HUES6 (cell line): Measurements from ENCODE around the gene CLSTN3.

Source experiments
- H3K27ac ChIP-seq: 2 replicates; pipeline ENCODE4 v1.7.0; 2013; ENCODE audit warnings: low read depth, mild to moderate bottlenecking, low read length, inconsistent platforms
- H3K27me3 ChIP-seq: 2 replicates; pipeline ENCODE4 v1.6.1; 2013; ENCODE audit warnings: low read length; ENCODE audit not compliant: control insufficient read depth, insufficient read depth
- H3K36me3 ChIP-seq: 2 replicates; pipeline ENCODE4 v1.6.1; 2013; ENCODE audit warnings: low read length; ENCODE audit not compliant: control insufficient read depth, insufficient read depth
- H3K4me1 ChIP-seq: 2 replicates; pipeline ENCODE4 v1.6.1; 2013; ENCODE audit warnings: low read length; ENCODE audit not compliant: control insufficient read depth, insufficient read depth
- H3K4me3 ChIP-seq: 2 replicates; pipeline ENCODE4 v1.5.1; 2013; ENCODE audit warnings: low read depth, low read length
- H3K9ac ChIP-seq: one replicate; pipeline ENCODE4 v1.6.1; 2013; ENCODE audit warnings: mild to moderate bottlenecking, low read length
- H3K9me3 ChIP-seq: 2 replicates; pipeline ENCODE4 v1.6.1; 2013; ENCODE audit warnings: low read depth, low read length; ENCODE audit not compliant: control insufficient read depth, insufficient read depth

The CLSTN3 gene

DNA sequence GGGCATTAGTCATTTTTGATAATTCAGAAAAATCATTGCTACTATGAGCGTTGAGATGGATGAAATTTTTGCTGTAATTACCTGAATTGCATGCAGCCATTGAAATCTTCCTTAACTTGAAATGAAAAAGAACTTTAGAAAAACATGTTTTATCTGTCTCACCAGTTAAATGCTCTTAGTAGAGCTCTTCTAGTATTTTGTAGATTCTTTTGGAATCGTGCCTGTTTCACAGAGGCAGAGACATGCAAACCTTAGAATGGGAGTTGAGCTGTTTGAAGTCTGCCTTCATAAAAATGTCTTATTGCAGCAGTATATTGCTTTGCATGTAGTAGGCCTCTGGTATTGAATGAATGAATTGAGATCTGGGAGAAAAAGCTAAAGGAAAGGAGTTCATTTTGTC, 63.5 kb downstream of the CLSTN3 start:
- H3K27me3 ChIP-seq, result no peaks in the 10 kb centered on the region
- no peak overlapping the region for H3K27ac ChIP-seq
- H3K9me3 ChIP-seq, result 0 out of 2 replicates have a peak, but pooled peaks cover 1% of the 10 kb centered on the region
- peaks cover 11% of the 10 kb centered on the region for H3K4me1 ChIP-seq
- H3K4me3 ChIP-seq, result no peak overlapping the region
- H3K9ac ChIP-seq, result no peak overlapping the region
- H3K36me3 ChIP-seq, result peaks cover 40% of the 10 kb centered on the region

DNA sequence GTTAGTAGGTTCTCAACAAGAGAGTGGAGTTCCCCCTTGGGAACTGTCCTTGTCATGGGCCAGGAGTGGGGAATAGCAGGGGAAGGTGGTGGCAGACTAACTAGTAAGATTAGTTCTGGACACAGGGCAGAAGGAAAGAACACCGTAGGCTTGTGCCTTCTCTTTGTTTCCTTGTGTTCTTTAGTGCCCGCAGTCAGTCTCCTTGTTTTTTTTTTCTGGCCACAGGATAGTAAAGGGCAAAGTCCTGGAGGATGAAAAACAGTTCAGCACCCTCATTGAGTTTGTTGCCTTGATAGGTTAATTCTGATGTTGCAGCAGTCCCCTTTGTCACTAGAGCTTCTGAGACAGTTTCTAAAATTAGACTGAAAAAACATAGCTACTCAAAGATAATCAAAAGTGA, 67.7 kb downstream of the CLSTN3 start:
- H3K27me3 ChIP-seq, result no peaks in the 10 kb centered on the region
- H3K4me1 ChIP-seq, result no peaks in the 10 kb centered on the region
- H3K27ac ChIP-seq, result no peak overlapping the region
- peaks cover 13% of the 10 kb centered on the region for H3K9me3 ChIP-seq
- H3K36me3 ChIP-seq, result peaks cover 47% of the 10 kb centered on the region
- H3K4me3 ChIP-seq, result no peak overlapping the region
- H3K9ac ChIP-seq, result no peak overlapping the region

DNA sequence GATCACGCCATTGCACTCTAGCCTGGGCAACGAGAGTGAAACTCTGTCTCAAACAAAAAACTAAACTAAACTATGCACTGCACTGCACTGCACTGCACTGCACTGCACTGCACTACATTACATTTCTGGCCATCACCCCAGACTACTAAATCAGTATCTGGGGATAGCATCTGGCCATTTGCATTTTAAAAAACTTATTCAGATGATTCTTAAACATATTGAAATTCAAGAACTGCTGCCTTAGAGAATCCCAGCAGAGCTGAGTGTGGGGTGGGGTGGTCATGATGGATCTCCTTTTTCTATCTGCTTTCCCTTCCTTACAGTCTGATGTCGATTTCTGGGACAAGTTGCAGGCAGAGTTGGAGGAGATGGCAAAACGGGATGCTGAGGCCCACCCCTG, 72.9 kb downstream of the CLSTN3 start:
- H3K36me3 ChIP-seq, result peaks cover 74% of the 10 kb centered on the region
- no peaks in the 10 kb centered on the region for H3K4me1 ChIP-seq
- H3K9me3 ChIP-seq, result peaks cover 13% of the 10 kb centered on the region
- no peak overlapping the region for H3K9ac ChIP-seq
- no peak overlapping the region for H3K4me3 ChIP-seq
- no peaks in the 10 kb centered on the region for H3K27me3 ChIP-seq
- H3K27ac ChIP-seq, result no peak overlapping the region

DNA sequence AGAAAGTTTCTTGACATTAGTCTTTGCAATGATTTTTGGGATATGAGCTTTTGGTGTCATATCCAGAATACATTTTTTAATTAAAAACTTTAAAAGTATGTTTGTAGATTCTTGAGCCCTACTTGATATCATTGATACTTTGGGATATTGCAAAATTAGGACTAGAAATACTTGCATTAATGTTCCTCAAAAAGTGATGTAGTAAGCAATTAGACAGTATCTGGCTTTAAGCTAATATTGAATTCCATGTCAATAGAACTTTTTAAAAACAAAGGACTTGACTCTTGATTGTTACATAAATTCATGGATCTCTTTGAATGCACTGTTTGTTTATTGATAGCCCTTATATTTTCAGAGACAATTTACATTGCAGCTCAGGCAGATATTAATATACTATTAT, 74.9 kb downstream of the CLSTN3 start:
- Histone ChIP-seq H3K9ac (no peak overlapping the region), H3K27me3 (no peaks in the 10 kb centered on the region), H3K4me3 (no peak overlapping the region), H3K36me3 (peaks cover 85% of the 10 kb centered on the region), H3K9me3 (peaks cover 9% of the 10 kb centered on the region), H3K4me1 (no peaks in the 10 kb centered on the region), H3K27ac (no peak overlapping the region)

DNA sequence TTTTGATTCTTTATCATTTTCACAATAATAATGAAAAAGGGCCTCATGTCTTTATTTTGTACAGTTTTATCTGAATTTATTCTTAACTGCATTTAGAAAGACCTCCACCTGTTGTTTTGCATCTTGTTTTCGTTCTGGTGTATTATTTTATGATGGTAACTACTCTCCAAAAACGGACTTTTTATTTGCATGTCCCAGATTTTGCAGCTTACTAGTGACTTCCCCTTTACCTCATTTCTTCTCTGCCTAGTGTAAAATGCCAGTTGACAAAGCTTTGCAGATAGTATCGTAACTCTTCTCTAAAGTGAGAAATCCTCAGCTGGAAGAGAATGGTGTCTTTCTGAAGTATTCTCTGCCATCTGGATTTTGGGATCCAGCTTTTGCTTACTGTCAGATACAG, 76.5 kb downstream of the CLSTN3 start:
- Histone ChIP-seq H3K4me3 (no peak overlapping the region), H3K4me1 (no peaks in the 10 kb centered on the region), H3K9ac (no peak overlapping the region), H3K27ac (no peak overlapping the region), H3K27me3 (no peaks in the 10 kb centered on the region), H3K36me3 (peaks cover 90% of the 10 kb centered on the region), H3K9me3 (peaks cover 12% of the 10 kb centered on the region)

DNA sequence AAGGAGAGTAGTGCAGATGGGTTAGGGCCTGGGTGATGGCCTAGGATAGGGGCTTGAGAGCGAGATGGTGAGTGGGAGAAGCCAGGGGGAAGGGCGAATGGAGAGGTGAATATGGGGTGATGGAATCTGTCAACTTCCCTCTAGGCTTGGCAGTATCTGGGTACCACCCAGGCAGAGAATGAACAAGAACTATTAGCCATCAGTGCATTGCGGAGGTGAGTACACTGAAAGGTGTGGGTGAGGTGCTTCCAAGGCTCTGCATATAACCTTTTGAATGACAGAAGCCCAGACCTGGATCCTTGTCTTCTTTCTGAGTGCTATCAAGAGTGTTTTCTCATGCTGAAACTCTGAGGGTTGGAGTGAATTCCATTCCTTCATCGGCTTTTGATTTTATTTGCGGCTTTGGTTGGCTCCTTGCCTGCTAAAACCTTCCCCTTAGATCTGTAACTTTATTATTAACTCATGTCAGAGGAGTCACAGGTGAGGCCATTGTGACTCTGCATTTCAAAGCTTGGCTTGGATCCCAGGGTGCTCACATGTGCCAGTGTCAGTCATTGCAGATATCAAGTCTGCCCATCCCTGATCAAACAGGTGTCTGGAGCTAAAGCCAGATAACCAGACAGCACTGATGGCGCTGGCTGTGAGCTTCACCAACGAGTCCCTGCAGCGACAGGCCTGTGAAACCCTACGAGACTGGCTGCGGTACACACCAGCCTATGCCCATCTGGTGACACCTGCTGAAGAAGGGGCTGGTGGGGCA, 77.9 kb downstream of the CLSTN3 start:
- peaks cover 18% of the 10 kb centered on the region for H3K9me3 ChIP-seq
- H3K4me3 ChIP-seq, result no peak overlapping the region
- H3K4me1 ChIP-seq, result no peaks in the 10 kb centered on the region
- H3K9ac ChIP-seq, result no peak overlapping the region
- H3K27ac ChIP-seq, result no peak overlapping the region
- H3K27me3 ChIP-seq, result no peaks in the 10 kb centered on the region
- H3K36me3 ChIP-seq, result peaks cover 84% of the 10 kb centered on the region
